ENCODE data around the gene RIMS1.

Gene RIMS1

GRCh38 chr6:72246926-72247325 lies 360.6 kb downstream of the RIMS1 start:
- Histone ChIP-seq H3K27me3 (ENCODE audit: low read depth, low read length) (no peaks in the 10 kb centered on the region), H4K20me1 (ENCODE audit: insufficient read depth, low read length) (no peaks in the 10 kb centered on the region), H3K4me2 (ENCODE audit: low read length) (no peak overlapping the region), H3K4me1 (ENCODE audit: low read length) (no peaks in the 10 kb centered on the region), H2AFZ (ENCODE audit: low read depth, low read length) (no peak overlapping the region), H3K36me3 (replicated peaks; ENCODE audit: low read depth, low read length) (no peaks in the 10 kb centered on the region), H3K9ac (ENCODE audit: low read length) (no peak overlapping the region), H3K4me3 (ENCODE audit: low read length) (no peak overlapping the region), H3K27ac (ENCODE audit: low read length) (no peak overlapping the region), H3K79me2 (ENCODE audit: low read length) (no peaks in the 10 kb centered on the region), H3K9me3 (ENCODE audit: insufficient read depth, low read length) (no peaks in the 10 kb centered on the region)
- TF ChIP-seq CTCF (IDR thresholded peaks at IDR 0.05; ENCODE audit: low read depth, low read length): peak; percentile 34
- no peak for TF ChIP-seq EZH2phosphoT487 (IDR thresholded peaks at IDR 0.05; ENCODE audit: low read depth)

GRCh38 chr6:72248621-72249020 lies 362.3 kb downstream of the RIMS1 start:
- TF ChIP-seq EZH2phosphoT487 (IDR thresholded peaks at IDR 0.05; ENCODE audit: low read depth) (no peak), CTCF (IDR thresholded peaks at IDR 0.05; ENCODE audit: low read depth, low read length) (no peak)

GRCh38 chr6:72250664-72251063 lies 364.3 kb downstream of the RIMS1 start:
- no peak overlapping the region for H3K9ac ChIP-seq (ENCODE audit: low read length)
- TF ChIP-seq EZH2phosphoT487 (IDR thresholded peaks at IDR 0.05; ENCODE audit: low read depth) (no peak), CTCF (IDR thresholded peaks at IDR 0.05; ENCODE audit: low read depth, low read length) (peak; percentile 33; the same call in 1 of the 2 replicates)
- no peaks in the 10 kb centered on the region for H3K27me3 ChIP-seq (ENCODE audit: low read depth, low read length)
- H3K9me3 ChIP-seq (ENCODE audit: insufficient read depth, low read length): no peaks in the 10 kb centered on the region
- H3K36me3 ChIP-seq (replicated peaks; ENCODE audit: low read depth, low read length): no peaks in the 10 kb centered on the region
- H2AFZ ChIP-seq (ENCODE audit: low read depth, low read length): no peak overlapping the region
- no peaks in the 10 kb centered on the region for H4K20me1 ChIP-seq (ENCODE audit: insufficient read depth, low read length)
- no peak overlapping the region for H3K4me2 ChIP-seq (ENCODE audit: low read length)
- H3K79me2 ChIP-seq (ENCODE audit: low read length): no peaks in the 10 kb centered on the region
- no peak overlapping the region for H3K4me3 ChIP-seq (ENCODE audit: low read length)
- H3K27ac ChIP-seq (ENCODE audit: low read length): no peak overlapping the region
- no peaks in the 10 kb centered on the region for H3K4me1 ChIP-seq (ENCODE audit: low read length)

More at GRCh38 chr6:72248621-72249020, 362.3 kb downstream of the RIMS1 start:
- Histone ChIP-seq H3K4me1 (ENCODE audit: low read length) (no peaks in the 10 kb centered on the region), H4K20me1 (ENCODE audit: insufficient read depth, low read length) (no peaks in the 10 kb centered on the region), H3K27ac (ENCODE audit: low read length) (no peak overlapping the region), H3K9ac (ENCODE audit: low read length) (no peak overlapping the region), H3K4me3 (ENCODE audit: low read length) (no peak overlapping the region), H3K79me2 (ENCODE audit: low read length) (no peaks in the 10 kb centered on the region), H3K36me3 (replicated peaks; ENCODE audit: low read depth, low read length) (no peaks in the 10 kb centered on the region), H2AFZ (ENCODE audit: low read depth, low read length) (no peak overlapping the region), H3K27me3 (ENCODE audit: low read depth, low read length) (no peaks in the 10 kb centered on the region), H3K4me2 (ENCODE audit: low read length) (no peak overlapping the region), H3K9me3 (ENCODE audit: insufficient read depth, low read length) (no peaks in the 10 kb centered on the region)

GRCh38 chr6:72260489-72260888 lies 374.1 kb downstream of the RIMS1 start:
- H3K4me3 ChIP-seq (ENCODE audit: low read length): no peak overlapping the region
- no peak overlapping the region for H2AFZ ChIP-seq (ENCODE audit: low read depth, low read length)
- TF ChIP-seq CTCF (IDR thresholded peaks at IDR 0.05; ENCODE audit: low read depth, low read length): no peak
- TF ChIP-seq EZH2phosphoT487 (IDR thresholded peaks at IDR 0.05; ENCODE audit: low read depth): no peak
- no peaks in the 10 kb centered on the region for H4K20me1 ChIP-seq (ENCODE audit: insufficient read depth, low read length)
- H3K27ac ChIP-seq (ENCODE audit: low read length): no peak overlapping the region
- no peaks in the 10 kb centered on the region for H3K27me3 ChIP-seq (ENCODE audit: low read depth, low read length)
- no peaks in the 10 kb centered on the region for H3K9me3 ChIP-seq (ENCODE audit: insufficient read depth, low read length)
- H3K36me3 ChIP-seq (replicated peaks; ENCODE audit: low read depth, low read length): no peaks in the 10 kb centered on the region
- no peak overlapping the region for H3K4me2 ChIP-seq (ENCODE audit: low read length)
- H3K9ac ChIP-seq (ENCODE audit: low read length): no peak overlapping the region
- H3K4me1 ChIP-seq (ENCODE audit: low read length): no peaks in the 10 kb centered on the region
- no peaks in the 10 kb centered on the region for H3K79me2 ChIP-seq (ENCODE audit: low read length)

Measured in OCI-LY3 (cell line).